NOMO-1 (cell line): ENCODE data around the gene TSPAN5.
"Not testable (repeated sequence)": the region's sequence is repeated elsewhere in the genome, so short reads cannot be mapped to it uniquely, and the experiment has no call there.

Experiments
- DNase-seq, 2 experiments: peaks; one replicate each; lab custom pipeline; 2025; ENCODE audit not compliant: unreplicated experiment in 2 of 2; lab: John Stamatoyannopoulos, UW

Gene TSPAN5

DNA sequence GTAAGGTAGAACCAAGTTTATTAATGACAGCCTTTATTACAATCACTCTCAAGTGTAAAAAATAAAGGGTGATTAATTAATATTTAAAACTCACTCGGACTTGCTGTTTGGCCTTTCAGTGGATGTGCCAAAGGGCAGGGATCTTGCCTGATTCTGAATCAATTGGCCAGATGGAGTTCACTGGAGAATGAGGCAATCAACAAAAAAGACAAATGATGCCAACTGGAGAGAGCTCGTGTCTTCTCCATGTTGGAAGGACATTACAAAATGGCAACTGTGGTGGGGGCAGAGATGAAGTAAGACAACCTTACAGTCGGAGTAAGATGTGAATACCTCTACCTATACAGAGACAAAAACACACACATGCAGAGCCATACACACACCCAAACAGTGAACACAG, 188.0 kb downstream of the TSPAN5 start:
- DNase-seq, result no peak

- no peak for DNase-seq
Measured at GRCh38 chr4:98469771-98470170, 188.6 kb downstream of the TSPAN5 start.

DNA sequence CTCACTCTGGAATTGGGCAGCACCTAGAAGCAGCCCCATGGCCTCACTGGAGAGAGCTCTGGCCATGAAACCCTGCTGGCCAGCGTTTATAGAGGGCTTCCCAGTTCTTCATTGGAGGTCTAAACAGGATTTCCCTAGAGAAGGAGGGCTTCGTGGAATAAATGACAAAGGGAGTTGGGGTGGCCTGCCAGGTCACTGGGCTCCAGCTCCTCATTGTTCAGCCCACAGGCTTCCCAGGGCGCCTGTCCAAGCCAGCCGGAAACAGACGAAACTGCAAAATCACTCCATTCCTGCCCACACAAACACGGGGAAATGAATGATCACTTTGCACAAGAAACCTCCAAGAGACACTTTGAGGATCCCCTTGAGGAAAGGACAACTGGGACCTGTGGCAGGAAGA, 189.7 kb downstream of the TSPAN5 start:
- no peak for DNase-seq

- DNase-seq, result peak; percentile 36 to 65
Measured at GRCh38 chr4:98467627-98468072, 190.8 kb downstream of the TSPAN5 start.

DNA sequence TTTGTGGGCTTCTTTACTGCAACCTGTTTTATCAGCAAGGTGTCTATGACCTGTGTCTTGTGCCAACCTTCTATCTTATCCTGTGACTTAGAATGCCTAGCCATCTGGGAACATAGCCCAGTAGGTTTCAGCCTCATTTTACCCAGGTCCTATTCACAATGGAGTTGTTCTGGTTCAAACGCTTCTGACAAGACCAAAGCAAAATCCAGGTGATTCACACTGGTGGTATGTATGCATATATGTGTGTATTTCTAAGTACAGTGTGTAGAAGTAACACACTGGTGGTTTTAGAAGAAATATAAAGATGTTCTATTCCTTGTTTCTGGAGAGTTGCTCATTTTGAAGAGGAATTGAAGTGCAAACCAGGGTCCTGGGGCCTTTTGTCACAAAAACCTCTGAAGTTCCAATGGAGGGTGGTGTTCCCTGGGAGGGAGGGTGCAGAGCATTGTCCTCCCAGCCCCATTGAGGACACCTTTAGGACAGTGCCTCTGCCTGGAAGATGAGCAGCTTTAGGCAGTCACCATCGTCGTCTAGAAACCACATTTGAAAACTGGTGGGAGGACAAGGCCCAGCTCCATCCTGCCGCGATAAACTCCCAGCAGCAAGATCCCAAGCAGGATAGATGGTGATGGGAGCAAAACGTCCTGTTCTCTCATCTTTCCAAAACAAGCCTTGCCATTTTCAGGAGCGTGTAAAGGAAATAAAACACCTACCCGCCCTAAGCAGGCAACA, 191.4 kb downstream of the TSPAN5 start:
- DNase-seq, result no peak

- no peak for DNase-seq
Measured at GRCh38 chr4:98462487-98462886, 195.9 kb downstream of the TSPAN5 start.

GRCh38 chr4:98461121-98461865, 197.1 kb downstream of the TSPAN5 start:
- not testable (repeated sequence) for DNase-seq

DNA sequence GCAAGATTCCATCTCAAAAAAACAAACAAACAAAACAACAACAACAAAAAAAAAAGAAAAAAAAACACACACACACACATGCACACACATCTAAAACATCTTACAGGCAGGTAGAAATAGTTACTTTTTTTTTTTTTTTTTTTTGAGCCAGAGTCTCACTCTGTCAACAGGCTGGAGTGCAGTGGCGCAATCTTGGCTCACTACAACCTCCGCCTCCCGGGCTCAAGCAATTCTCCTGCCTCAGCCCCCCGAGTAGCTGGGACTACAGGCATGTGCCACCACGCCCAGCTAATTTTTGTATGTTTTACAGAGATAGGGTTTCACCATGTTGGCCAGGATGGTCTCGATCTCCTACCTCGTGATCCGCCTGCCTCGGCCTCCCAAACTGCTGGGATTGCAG, 201.0 kb downstream of the TSPAN5 start:
- not testable (repeated sequence) for DNase-seq

DNA sequence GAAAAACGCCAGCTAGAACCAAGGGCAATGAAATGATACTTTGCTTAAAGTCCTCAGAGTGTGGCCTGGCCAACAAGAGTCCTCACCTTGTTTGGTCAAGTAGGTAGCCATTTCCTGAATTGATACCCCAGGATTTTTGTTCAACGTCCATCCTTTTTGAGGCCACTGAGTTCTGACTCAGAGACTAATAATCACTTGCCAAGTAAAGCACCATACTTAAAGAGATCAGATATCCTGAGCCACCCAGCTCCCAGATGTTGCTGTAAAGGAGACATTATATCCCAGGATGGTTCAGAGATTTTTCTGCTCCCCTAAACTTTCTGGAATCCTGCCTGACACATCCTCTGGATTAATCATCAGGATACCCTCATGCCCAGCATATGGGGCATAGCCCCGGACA, 206.3 kb downstream of the TSPAN5 start:
- no peak for DNase-seq

DNA sequence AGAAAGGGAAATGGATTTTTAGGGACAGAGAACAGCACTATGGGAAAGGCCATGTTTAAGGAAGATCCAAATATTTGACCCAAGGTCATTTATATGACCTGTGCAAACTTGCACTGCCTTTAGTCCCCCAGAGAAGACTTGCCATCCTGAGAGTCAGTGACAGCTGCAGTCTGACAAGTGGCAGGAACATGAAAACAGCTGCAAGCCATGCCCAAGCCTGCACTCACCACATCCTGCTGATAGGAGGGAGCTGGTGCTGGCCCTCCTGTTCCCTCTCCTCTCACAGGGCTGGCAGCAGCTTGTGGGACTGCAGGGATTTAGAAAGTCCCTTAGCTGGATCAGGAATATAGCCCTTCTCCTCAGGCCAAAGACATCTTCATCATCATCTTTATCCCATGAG, 209.5 kb downstream of the TSPAN5 start:
- no peak for DNase-seq

DNA sequence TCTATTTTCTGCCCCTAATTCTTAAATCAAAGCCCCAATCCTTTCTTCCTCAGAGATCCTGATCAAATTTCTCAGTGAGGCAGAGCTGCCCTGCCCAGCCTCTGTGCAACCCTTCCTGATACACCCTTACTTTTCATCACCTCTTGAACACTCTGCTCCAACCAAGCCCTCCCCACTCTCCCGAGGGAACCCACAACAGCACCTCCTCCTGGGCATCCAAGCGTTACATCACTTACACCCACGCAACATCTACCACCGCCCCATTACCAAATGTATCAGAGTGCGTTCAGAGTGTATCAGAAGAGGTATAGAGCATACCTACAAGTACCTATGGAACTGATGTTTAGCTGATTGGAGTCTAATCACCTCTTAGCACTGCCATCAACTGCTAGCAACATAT, 210.8 kb downstream of the TSPAN5 start:
- no peak for DNase-seq

DNA sequence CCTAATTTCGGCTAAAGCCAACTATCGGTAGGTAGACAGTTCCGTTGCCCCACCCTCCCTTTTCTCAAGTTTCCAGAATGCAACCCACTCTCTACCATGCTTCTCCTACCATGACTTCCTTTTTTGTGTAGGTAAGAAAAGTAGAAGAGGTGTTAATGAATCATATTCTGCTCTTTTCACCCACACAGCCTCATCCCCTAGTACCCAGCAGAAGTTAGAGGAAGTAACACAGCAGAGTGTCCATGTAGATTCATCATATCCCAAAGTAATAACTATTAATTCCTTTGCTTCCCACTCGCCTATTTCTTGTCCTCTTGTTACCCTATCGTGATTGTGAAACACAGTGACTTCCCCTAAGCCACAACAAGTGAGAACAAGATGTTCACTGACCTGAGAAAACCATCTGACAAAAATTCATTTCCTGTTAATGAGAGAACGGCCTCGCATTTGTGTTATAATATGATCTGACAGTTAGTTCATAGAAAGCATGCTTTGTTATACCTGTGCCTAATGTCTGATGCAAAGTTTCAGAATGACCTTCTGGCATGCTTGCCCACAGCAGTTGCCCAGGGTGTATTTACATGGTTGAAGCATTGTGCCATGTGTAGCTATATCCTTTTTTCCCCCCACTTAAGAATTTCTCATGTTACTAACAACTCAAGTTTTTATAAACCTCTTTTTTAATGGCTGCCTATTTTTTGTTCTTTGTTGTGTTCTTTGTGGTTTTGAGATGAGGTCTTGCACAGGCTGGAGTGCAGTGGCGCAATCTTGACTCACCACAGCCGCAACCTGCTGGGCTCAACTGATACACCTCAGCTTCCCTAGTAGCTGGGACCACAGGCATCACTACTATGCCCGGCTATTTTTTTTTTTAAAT, 211.7 kb downstream of the TSPAN5 start:
- peak; percentile 38 to 80 for DNase-seq

- no peak for DNase-seq
Measured at GRCh38 chr4:98444371-98444770, 214.0 kb downstream of the TSPAN5 start.

DNA sequence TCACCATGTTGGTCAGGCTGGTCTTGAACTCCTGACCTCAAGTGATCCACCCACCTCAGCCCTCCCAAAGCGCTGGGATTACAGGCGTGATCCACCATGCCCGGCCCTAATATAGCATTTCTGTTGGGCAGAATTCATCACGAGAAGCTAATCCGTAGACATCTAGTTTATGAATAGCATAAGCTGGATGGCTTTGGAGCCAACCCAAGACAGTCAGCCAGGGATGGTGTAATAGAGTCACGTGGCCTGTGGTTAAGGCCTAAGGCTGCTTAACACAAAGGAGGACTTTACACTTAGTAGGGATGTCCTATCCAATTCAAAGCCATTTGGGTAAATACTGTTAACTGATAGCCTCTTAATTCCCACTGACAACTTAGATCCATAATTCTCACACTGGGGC, 223.6 kb downstream of the TSPAN5 start:
- no peak for DNase-seq

DNA sequence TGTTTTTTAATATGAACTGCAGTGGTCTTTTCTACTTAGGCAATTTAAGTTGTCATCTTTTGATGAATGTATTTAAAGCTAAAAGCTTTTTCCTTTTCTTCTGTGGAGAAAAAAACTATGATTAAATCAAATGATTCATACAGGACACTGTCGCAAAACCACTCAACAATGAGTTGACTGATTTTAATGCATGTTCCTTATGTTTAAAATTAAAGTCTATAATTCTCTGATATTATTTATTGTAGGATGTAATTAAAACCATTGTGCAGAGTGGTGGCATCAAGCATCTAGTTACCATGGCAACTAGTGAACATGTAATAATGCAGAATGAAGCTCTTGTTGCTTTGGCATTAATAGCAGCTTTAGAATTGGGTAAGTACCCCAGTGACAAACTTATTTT, 224.7 kb downstream of the TSPAN5 start:
- no peak for DNase-seq

DNA sequence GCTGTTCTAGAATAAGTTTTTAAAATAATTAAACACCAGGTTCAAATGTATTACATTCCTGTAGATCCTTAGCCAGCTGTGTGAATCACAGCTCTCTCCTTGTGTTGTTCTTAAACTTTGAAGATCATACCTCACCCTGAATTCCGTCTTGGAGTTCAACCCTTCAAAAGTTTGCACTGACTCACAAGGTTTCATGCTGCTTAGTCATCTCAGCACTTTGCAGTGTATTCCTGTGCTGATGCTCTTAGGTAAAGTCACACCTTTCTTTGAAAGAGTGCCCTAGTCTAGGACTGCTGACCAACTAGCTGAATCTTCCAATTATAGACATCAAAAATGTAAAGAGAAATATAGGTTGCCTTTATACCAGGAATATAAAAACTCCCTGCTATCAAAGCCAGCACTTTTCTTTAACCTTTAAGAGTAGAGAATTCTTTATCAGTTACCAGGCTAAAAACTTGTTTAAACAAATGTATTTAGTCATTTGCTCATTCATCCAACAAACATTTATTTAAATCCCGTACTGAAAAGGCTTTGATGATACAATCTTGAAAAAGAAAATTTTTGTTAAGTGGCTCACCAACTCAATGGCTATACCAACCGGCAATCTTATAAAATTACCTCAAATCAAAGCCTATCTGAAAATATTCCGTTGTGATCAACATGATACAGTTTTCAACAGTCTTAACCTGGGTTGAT, 227.6 kb downstream of the TSPAN5 start:
- DNase-seq, result no peak

DNA sequence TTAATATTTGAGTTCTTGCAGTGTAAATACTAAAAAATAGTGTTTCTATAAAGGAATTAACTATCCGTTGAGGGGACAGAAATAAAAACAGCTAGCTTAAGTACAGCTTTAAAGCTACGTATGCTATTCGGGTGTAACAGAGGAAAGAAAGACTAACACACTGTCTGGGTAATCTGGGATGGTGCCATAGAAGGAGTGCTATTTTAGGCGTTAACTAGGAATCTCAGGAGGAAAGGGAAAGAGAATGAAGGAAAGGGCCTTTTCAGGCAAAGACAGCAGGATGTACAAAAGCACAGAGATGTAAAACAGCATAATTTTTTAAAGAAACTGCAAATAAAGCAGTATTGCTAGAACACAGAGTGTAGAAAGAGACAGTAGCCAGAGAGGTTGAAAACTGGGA, 235.4 kb downstream of the TSPAN5 start:
- DNase-seq, result no peak

DNA sequence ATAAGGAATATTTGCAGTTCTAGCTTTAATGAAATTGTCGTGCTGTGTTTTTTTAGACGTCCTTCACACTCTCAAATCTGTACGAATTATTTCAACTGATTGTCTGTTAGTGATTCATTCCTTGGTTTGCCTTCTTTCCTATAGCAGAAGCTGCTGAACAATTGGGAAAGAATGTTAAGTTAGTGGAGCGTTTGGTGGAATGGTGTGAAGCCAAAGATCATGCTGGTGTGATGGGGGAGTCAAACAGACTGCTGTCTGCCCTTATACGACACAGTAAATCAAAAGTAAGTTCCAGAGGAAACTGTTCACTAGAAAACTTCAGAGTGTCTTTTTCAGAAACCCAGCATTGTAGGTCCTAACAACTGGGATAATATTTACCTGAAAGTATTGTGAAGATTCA, 237.3 kb downstream of the TSPAN5 start:
- no peak for DNase-seq
